22Rv1 (cell line): Measurements from ENCODE around the gene CSMD2.

ENCODE experiments used
- ZFX ChIP-seq: fragments of 450-650 bp; IDR thresholded peaks from 2 replicates; pipeline ENCODE4 v1.6.1; 2017; ENCODE audit warnings: antibody characterized with exemption, borderline replicate concordance
- TF ChIP-seq, protein P1 (sequence below): fragments of 450-650 bp; IDR thresholded peaks from 2 replicates; pipeline ENCODE4 v1.5.1; 2017; ENCODE audit warnings: mild to moderate bottlenecking

DNA sequence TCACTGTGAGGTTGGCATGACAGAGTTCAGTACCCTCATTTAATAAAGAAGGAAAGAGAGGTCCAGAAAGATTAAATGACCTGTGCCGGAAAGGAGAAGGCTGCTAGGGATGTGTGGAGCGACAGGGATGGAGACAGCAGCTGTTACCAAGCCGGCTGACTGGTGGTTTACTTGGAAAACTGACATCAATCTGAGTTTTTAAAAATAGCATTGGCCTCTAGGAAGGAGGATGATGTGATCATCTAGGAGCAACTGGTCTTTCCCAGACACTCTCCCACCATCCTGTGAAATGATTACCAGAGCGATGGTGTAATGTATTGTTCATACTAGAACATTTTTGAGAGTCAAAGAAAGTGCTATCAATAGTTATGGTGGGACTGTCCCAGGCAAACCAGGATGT is 538.2 kb downstream of the CSMD2 start:
- TF ChIP-seq, protein P1, sequence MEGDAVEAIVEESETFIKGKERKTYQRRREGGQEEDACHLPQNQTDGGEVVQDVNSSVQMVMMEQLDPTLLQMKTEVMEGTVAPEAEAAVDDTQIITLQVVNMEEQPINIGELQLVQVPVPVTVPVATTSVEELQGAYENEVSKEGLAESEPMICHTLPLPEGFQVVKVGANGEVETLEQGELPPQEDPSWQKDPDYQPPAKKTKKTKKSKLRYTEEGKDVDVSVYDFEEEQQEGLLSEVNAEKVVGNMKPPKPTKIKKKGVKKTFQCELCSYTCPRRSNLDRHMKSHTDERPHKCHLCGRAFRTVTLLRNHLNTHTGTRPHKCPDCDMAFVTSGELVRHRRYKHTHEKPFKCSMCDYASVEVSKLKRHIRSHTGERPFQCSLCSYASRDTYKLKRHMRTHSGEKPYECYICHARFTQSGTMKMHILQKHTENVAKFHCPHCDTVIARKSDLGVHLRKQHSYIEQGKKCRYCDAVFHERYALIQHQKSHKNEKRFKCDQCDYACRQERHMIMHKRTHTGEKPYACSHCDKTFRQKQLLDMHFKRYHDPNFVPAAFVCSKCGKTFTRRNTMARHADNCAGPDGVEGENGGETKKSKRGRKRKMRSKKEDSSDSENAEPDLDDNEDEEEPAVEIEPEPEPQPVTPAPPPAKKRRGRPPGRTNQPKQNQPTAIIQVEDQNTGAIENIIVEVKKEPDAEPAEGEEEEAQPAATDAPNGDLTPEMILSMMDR, result no peak
- TF ChIP-seq ZFX, result no peak
